GM12874 (cell line): ENCODE data around the gene PFKP.

Experiments used
- TF ChIP-seq, protein P1 (sequence below): IDR thresholded peaks from 2 replicates; pipeline ENCODE4 v1.5.1; 2011; ENCODE audit warnings: low read depth, mild to moderate bottlenecking, control low read depth, low read length, moderate library complexity; ENCODE audit not compliant: insufficient read depth

The PFKP gene

DNA sequence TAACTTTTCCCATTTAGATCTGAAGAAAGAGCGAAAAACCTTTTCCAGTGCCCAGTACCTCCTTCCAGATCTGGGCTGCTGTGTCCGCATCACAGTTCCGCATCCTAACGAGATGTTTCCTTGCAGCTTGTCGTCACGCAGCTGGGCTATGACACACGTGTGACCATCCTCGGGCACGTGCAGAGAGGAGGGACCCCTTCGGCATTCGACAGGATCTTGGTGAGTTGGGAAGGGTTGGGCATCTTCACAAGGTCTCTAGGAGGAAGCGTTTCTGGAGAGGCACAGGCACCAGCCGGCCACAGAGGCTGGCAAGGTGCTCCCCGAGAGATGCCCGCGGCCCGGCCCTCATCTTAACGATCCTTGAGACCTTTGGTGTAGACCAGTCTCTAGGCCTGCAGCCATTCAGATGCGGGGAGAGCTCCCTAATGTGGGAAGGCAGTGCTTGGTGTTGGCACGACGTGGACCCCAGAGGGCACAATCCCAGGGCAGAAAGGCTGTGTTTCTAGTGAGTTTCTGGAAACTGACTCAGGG lies 41.3 kb downstream of the PFKP start:
- TF ChIP-seq, protein P1, sequence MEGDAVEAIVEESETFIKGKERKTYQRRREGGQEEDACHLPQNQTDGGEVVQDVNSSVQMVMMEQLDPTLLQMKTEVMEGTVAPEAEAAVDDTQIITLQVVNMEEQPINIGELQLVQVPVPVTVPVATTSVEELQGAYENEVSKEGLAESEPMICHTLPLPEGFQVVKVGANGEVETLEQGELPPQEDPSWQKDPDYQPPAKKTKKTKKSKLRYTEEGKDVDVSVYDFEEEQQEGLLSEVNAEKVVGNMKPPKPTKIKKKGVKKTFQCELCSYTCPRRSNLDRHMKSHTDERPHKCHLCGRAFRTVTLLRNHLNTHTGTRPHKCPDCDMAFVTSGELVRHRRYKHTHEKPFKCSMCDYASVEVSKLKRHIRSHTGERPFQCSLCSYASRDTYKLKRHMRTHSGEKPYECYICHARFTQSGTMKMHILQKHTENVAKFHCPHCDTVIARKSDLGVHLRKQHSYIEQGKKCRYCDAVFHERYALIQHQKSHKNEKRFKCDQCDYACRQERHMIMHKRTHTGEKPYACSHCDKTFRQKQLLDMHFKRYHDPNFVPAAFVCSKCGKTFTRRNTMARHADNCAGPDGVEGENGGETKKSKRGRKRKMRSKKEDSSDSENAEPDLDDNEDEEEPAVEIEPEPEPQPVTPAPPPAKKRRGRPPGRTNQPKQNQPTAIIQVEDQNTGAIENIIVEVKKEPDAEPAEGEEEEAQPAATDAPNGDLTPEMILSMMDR, result no peak

DNA sequence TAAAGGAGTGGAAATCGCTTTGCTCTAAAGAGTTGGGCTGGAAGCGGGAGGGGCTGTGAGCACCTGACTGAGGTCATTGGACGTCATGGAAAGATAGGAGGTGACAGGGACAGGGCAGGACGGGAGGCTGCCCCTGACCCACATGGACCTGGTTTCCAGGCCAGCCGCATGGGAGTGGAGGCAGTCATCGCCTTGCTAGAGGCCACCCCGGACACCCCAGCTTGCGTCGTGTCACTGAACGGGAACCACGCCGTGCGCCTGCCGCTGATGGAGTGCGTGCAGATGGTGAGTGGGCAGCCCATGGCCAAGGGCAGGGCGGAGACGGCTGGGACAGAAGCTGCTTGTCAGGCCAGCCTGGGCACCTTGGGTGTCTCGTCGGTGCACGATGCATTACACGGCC lies 41.8 kb downstream of the PFKP start:
- TF ChIP-seq, protein P1, result no peak

DNA sequence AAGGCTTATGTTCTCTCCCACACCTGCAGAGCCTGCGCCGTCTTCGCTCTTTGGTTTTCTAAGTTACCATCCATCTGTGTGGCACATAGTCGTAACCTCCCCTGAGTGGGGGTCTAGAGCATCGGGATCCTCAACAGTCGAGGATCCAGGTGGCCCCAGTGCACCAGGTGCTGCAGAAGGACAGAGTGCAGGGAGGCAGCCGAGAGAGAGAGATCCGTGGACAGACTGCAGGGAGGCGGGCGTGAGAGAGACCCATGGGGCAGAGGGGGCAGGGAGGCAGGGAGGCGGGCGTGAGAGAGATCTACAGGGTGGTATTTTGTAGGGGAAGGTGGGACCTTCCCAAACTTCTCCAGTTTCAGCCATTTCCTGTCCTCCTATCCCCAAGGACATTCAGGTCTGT lies 42.3 kb downstream of the PFKP start:
- TF ChIP-seq, protein P1, result no peak

DNA sequence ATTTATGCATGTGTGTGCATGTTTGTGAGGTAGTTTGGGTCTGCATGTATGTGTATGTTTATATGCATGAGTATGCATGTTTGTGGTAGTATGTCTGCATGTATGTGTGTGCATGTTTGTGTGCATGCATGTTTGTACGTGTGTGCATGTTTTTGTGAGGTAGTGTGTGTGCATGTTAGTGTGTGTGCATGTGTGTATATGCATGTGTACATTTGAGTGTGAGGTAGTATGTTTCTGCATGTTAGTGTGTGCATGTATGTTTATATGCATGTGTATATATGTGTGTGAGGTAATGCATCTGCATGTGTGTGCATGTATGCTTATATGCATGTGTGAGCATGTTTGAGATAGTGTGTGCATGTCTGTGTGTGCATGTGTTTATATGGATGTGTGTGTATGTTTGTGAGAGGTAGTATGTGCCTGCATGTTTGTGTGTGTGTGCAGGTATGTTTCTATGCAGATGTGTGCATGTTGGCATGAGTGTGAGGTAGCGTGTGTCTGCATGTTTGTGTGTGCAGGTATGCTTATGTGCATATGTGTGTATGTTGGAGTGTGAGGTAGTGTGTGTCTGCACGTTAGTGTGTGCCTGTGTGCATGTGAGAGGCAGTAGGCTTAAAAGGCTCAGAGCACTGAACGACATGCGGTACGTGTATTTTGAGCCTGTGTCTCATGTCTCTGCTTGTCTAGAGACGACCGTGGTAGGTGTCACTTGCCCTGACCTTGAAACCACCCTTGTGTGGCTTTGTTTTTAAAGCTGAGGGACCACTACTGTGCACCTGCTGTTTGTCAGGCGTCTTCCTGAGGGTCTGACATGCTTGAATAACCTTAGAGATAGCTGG lies 43.7 kb downstream of the PFKP start:
- TF ChIP-seq, protein P1, result no peak

DNA sequence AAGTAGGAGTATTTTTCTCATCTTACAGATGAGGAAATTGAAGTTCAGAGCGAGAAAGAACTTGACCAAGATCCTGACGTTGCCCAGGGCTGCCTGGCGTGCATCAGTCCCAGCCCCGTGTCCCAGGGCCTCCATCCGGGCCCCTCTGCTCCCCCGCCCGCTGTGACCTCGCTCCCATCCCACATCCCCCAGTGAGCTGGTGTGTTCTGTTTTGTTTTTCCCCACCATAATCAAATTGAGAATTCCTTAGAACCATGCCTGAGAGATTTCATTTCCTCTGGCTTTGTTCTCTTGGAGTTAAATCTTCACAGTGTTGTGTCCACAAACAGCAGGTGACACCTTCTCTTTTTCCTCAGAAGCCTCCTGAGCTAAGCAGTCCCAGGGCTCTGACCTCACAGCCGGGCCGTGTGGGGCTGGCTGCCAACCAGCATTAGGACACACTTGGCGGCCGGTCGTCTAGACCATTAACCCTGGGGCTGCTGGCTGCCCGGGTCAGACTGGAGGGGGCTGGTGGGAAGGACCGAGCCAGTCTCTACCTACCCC lies 44.3 kb downstream of the PFKP start:
- TF ChIP-seq, protein P1, result no peak

DNA sequence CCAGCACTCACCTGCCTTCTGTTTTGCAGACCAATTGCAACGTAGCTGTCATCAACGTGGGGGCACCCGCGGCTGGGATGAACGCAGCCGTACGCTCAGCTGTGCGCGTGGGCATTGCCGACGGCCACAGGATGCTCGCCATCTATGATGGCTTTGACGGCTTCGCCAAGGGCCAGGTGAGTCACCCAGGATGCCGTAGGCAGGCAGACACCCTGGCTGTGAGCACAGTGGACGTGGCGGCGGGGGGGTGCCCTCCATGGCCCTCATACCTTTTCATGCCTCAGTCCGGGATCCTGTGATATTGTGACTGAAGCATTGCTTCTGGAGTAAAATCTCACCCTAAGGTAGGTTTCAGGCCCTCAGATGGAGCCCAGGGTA lies 46.0 kb downstream of the PFKP start:
- TF ChIP-seq, protein P1, result no peak

DNA sequence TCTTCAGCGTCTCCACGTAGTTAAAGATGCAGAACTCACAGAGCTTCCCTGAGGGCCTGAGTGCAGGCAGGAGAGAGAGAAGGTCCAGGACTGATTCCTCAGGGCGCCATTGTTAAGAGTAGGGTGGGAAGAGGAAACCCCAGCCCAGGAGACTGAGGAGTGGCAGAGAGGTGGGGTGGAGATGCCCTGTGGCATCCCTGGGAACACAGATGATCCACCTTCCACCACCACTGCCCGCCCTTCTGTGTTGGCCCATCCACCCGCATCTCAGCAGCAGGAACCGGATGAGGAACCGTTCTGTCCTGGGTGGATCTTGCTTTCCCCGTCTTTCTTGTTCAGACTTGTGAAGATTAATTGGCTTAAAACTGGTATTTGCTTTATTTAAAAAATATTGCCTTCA lies 48.3 kb downstream of the PFKP start:
- TF ChIP-seq, protein P1, result no peak
